ENCODE data around the gene SOCS3.

DNA sequence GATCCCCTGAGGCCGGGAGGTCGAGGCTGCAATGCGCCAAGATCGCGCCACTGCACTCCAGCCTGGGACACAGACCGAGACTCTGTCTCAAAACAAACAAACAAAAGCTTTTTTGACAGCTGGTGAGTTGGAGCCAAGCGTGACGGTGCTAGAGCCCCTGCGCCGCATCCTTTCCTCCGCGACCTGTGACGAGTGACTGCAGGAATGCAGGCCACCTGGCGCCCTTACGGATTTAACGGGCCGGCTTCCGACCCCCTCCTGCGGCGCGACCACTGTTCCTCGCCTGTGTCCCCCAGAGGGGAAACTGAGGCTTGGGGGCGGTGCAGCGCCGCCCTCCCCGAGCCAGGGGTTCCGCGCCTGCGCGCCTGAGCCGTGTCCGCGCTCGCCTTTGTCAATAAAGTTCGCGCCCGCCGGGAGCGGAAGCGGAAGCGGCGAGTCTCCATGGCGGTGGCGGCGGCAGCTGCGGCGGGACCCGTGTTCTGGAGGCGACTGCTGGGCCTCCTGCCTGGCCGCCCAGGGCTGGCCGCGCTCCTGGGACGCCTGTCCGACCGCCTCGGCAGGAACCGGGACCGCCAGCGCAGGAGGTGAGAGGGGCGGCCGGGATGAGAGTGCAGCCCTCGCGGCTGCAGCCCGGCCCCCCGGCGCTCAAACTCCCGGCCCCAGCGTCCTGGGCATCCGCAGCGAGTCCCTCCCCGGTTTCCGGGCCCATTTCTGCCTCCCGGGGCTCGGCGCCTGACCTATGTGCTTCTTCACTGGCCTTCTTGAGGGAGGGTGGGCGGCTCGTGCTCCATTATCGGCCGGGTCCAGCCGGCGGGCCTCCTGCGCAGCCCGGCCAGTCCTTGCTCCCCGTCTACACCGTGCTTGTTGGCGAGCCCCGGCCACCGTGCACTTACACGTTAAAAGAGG, 18.6 kb upstream of the SOCS3 start, which contains the start of gene PGS1:
- TF ChIP-seq POLR2A (IDR thresholded peaks at IDR 0.05): no peak
- TF ChIP-seq, protein P1, sequence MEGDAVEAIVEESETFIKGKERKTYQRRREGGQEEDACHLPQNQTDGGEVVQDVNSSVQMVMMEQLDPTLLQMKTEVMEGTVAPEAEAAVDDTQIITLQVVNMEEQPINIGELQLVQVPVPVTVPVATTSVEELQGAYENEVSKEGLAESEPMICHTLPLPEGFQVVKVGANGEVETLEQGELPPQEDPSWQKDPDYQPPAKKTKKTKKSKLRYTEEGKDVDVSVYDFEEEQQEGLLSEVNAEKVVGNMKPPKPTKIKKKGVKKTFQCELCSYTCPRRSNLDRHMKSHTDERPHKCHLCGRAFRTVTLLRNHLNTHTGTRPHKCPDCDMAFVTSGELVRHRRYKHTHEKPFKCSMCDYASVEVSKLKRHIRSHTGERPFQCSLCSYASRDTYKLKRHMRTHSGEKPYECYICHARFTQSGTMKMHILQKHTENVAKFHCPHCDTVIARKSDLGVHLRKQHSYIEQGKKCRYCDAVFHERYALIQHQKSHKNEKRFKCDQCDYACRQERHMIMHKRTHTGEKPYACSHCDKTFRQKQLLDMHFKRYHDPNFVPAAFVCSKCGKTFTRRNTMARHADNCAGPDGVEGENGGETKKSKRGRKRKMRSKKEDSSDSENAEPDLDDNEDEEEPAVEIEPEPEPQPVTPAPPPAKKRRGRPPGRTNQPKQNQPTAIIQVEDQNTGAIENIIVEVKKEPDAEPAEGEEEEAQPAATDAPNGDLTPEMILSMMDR (IDR thresholded peaks at IDR 0.05): no peak

Measured in testis (tissue), 2 donors.